Ishikawa (cell line): ENCODE data around the gene CDH2.

Experiments
- CREB1 ChIP-seq: IDR thresholded peaks from 2 replicates; pipeline ENCODE4 v1.6.1; 2012; ENCODE audit warnings: low read depth
- EP300 ChIP-seq: IDR thresholded peaks from 2 replicates; pipeline ENCODE4 v1.6.1; 2012; ENCODE audit warnings: borderline replicate concordance
- REST ChIP-seq: IDR thresholded peaks from 2 replicates; pipeline ENCODE4 v1.6.1; 2012; ENCODE audit warnings: low read depth, mild to moderate bottlenecking

- no peak for TF ChIP-seq CREB1
- no peak for TF ChIP-seq REST
- no peak for TF ChIP-seq EP300
Measured at GRCh38 chr18:27967913-27968824, 208.8 kb downstream of the CDH2 start.
